Bronchial epithelial cell (primary cell): Measurements from ENCODE around the gene EPHB1. TPM values are rescaled to one million over a fixed set of nuclear protein-coding genes. Genes with fewer than 3 reads are reported as not detected.

ENCODE experiments used
- DNase-seq: peaks from one replicate; pipeline ENCODE4 v3.0.0-alpha.2; 2010; ENCODE audit warnings: low read depth
- FAIRE-seq: peaks from 2 replicates; lab custom pipeline; 2011; peaks lifted over from hg19 to GRCh38; lab: Jason Lieb, UNC
- H3K27me3 ChIP-seq: 2 replicates; pipeline ENCODE4 v1.5.1; 2011; ENCODE audit warnings: low read length; ENCODE audit not compliant: control insufficient read depth, insufficient read depth
- H3K36me3 ChIP-seq: 2 replicates; pipeline ENCODE4 v1.5.1; 2011; ENCODE audit warnings: low read length; ENCODE audit not compliant: control insufficient read depth, insufficient read depth
- H3K4me3 ChIP-seq: 2 replicates; pipeline ENCODE4 v1.5.1; 2011; ENCODE audit warnings: mild to moderate bottlenecking, low read depth, low read length, control low read depth
- total RNA-seq: library from RNA; depleted of rRNA; stranded (reverse); fragments of >200 nt; gene quantifications from 2 replicates; pipeline ENCODE4 v1.2.1, GENCODE V29; 2014
- TF ChIP-seq, protein P1 (sequence below): IDR thresholded peaks from 2 replicates; pipeline ENCODE4 v1.5.1; 2011; ENCODE audit warnings: mild to moderate bottlenecking, moderate library complexity, low read length, control low read depth, inconsistent platforms; ENCODE audit not compliant: insufficient read depth, severe bottlenecking

The EPHB1 gene
- total RNA-seq, 1 donor from 2014 or later, result under 0.01 TPM

DNA sequence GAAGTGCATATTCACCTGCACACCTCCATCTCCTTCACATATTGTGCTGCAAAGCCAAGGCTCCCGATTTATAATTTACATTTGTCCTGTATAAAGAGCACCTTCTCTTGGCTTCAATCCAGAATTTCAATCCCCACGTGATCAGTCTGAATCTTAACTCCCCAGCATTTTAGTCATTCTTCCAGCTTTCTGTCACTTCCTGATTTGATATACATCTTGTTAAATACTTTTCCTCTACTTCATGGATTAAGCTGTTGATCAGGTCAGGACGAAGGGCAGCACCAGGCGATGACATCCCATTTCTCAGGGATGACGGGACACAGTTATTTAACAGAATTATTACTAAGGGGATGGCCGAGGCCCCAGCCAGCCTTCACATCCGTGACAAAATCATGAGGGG, 212.5 kb downstream of the EPHB1 start:
- FAIRE-seq (no peak), DNase-seq (peak; percentile 2)
- Histone ChIP-seq H3K4me3 (no peak overlapping the region), H3K36me3 (no peaks in the 10 kb centered on the region), H3K27me3 (no peaks in the 10 kb centered on the region)
- TF ChIP-seq, protein P1, sequence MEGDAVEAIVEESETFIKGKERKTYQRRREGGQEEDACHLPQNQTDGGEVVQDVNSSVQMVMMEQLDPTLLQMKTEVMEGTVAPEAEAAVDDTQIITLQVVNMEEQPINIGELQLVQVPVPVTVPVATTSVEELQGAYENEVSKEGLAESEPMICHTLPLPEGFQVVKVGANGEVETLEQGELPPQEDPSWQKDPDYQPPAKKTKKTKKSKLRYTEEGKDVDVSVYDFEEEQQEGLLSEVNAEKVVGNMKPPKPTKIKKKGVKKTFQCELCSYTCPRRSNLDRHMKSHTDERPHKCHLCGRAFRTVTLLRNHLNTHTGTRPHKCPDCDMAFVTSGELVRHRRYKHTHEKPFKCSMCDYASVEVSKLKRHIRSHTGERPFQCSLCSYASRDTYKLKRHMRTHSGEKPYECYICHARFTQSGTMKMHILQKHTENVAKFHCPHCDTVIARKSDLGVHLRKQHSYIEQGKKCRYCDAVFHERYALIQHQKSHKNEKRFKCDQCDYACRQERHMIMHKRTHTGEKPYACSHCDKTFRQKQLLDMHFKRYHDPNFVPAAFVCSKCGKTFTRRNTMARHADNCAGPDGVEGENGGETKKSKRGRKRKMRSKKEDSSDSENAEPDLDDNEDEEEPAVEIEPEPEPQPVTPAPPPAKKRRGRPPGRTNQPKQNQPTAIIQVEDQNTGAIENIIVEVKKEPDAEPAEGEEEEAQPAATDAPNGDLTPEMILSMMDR, result no peak

DNA sequence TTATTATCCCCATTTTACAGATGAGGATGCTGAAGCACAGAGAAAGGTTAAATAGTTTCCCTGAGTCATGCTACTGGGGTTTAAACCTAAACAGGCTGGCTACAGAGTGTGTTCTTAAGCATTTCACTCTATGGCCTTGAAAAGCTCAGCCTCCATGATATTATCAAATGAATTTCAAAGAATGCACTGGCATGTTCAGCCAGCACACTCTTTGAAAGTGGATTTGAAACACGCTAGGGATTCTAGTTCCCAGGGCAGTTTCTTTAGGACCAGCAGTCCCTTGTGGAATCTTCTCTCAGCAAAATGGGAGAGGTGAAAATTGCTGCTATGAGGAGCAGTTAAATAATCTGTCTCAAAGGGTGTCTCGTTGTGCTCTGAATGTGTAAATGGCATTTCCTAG, 213.3 kb downstream of the EPHB1 start:
- Histone ChIP-seq H3K27me3 (no peaks in the 10 kb centered on the region), H3K4me3 (no peak overlapping the region), H3K36me3 (no peaks in the 10 kb centered on the region)
- FAIRE-seq, result no peak
- TF ChIP-seq, protein P1, result no peak
- DNase-seq, result no peak

DNA sequence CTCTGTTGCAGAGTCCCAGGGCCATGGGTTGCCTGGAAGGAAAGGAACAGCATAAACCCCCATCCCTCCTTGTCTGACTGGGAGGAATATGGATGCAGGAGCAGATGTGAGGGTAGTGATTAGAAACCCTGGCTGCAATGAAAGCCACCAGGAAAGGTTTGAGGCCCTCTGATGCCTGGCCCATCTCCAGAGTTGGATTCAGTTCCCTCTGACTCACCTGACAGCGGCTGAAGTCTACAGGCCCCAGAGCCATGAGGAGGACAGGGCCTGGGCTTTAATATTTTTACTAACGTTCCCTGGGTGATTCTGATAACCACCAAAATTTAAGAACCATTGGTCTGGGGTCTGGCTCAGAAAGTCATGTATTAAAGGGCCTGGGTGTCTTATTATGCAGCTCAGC, 214.0 kb downstream of the EPHB1 start:
- DNase-seq, result no peak
- H3K4me3 ChIP-seq, result no peak overlapping the region
- FAIRE-seq, result no peak
- H3K36me3 ChIP-seq, result no peaks in the 10 kb centered on the region
- TF ChIP-seq, protein P1, result no peak
- no peaks in the 10 kb centered on the region for H3K27me3 ChIP-seq

DNA sequence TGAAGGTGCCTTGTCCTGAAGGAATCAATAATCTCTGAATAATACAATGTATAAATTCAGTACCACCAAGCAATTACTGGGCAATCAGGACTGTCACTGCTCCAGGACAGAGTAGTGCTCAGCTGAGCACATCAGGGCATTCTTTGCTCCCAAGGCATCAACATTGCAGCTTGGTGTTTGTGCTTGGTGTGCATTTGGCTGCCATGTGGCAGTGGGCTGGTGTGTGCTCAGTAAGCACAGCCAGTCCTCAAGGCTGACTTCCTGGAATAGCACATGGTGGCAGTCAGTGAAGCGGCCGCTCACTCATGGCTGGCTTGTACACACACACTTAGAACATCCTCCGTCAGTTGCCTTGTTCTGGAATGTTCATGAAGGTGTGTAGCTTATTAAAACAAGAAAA, 217.0 kb downstream of the EPHB1 start:
- Histone ChIP-seq H3K4me3 (no peak overlapping the region), H3K36me3 (no peaks in the 10 kb centered on the region), H3K27me3 (no peaks in the 10 kb centered on the region)
- DNase-seq, result no peak
- TF ChIP-seq, protein P1, result no peak
- FAIRE-seq, result no peak

DNA sequence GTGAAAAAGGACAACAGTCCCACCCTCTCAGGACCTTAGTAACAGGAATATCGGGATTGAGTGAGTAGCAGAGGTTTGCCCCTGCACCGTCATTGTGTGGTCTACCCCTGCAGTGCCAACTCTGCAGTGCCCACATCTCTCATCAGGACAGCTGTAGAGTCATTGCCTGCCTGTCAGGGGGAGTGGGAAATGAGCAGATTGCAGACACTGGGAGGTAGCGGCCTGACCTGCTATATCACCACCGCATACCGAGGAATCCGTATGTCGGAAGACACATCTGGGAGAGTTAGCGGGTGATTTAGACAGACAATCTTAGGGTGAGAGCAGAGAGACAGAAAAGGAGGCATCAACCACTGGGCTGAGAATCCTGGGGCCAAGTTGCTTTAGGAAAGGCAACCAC, 218.1 kb downstream of the EPHB1 start:
- no peak for DNase-seq
- H3K4me3 ChIP-seq, result no peak overlapping the region
- no peaks in the 10 kb centered on the region for H3K27me3 ChIP-seq
- TF ChIP-seq, protein P1, result no peak
- FAIRE-seq, result peak; percentile 23
- no peaks in the 10 kb centered on the region for H3K36me3 ChIP-seq

DNA sequence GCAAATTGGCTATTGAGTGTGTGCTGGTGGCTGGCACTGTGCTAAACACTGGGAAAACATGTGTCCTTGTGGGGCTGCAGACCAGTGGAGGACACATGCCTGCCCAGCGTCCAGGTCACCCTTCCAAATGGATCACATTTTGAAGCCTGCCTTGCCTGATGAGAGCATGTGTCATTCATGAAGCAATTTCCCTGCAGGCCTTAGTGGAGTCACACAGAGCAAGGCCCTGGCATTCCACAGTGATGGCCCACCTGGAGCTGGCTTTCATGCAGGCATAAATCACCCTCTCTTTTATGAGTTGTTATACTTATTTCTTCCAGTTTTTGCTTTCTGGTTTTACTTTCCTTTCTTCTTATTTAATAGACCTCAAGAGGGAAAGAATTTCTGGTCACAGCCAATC, 219.5 kb downstream of the EPHB1 start:
- H3K36me3 ChIP-seq, result no peaks in the 10 kb centered on the region
- TF ChIP-seq, protein P1, result no peak
- FAIRE-seq (no peak), DNase-seq (peak; percentile 8)
- no peak overlapping the region for H3K4me3 ChIP-seq
- H3K27me3 ChIP-seq, result no peaks in the 10 kb centered on the region
